HK-2 (cell line): Measurements from ENCODE around the gene ZSWIM5.

Experiments
- DNase-seq: peaks from one replicate; pipeline ENCODE4 v3.0.0-alpha.2; 2018; ENCODE audit not compliant: unreplicated experiment

The ZSWIM5 gene

GRCh38 chr1:45026446-45026845 is 180.0 kb downstream of the ZSWIM5 start:
- no peak for DNase-seq

GRCh38 chr1:45023663-45024062 is 182.7 kb downstream of the ZSWIM5 start:
- no peak for DNase-seq

GRCh38 chr1:45018599-45019230 is 187.7 kb downstream of the ZSWIM5 start:
- DNase-seq: peak; percentile 49

GRCh38 chr1:45016767-45017166 is 189.6 kb downstream of the ZSWIM5 start:
- no peak for DNase-seq

GRCh38 chr1:45016090-45016697 is 190.2 kb downstream of the ZSWIM5 start:
- DNase-seq: no peak

GRCh38 chr1:45015683-45016082 is 190.7 kb downstream of the ZSWIM5 start:
- DNase-seq: no peak

GRCh38 chr1:45014321-45015028 is 191.9 kb downstream of the ZSWIM5 start:
- DNase-seq: peak; percentile 79

- no peak for DNase-seq
These were observed 192.7 kb downstream of the ZSWIM5 start for GRCh38 chr1:45013551-45014209.

GRCh38 chr1:45012639-45013278 is 193.6 kb downstream of the ZSWIM5 start:
- DNase-seq: peak; percentile 73

GRCh38 chr1:45011837-45012638 is 194.4 kb downstream of the ZSWIM5 start, which contains the start of gene UROD:
Gene UROD (plus strand): TSS chr1:45012254. CDS start chr1:45012266, 12 bp downstream.
- peak; percentile 87 for DNase-seq

- DNase-seq: peak; percentile 75
These were observed 195.3 kb downstream of the ZSWIM5 start, which contains the start of gene HECTD3 for GRCh38 chr1:45010855-45011811. Gene HECTD3 (minus strand): TSS chr1:45011324. CDS start chr1:45011257, 67 bp downstream.

GRCh38 chr1:45009956-45010854 is 196.2 kb downstream of the ZSWIM5 start:
- no peak for DNase-seq

GRCh38 chr1:45009296-45009865 is 197.0 kb downstream of the ZSWIM5 start:
- DNase-seq: no peak

- no peak for DNase-seq
These were observed 197.9 kb downstream of the ZSWIM5 start for GRCh38 chr1:45008516-45008915.

GRCh38 chr1:45008076-45008475 is 198.3 kb downstream of the ZSWIM5 start:
- DNase-seq: no peak

GRCh38 chr1:45007311-45007710 is 199.1 kb downstream of the ZSWIM5 start:
- DNase-seq: no peak

- DNase-seq: no peak
These were observed 200.6 kb downstream of the ZSWIM5 start for GRCh38 chr1:45005761-45006160.

GRCh38 chr1:45004281-45004920 is 202.0 kb downstream of the ZSWIM5 start:
- DNase-seq: no peak
